ENCODE results near the gene ANAPC1. TPM values are rescaled to one million over a fixed set of nuclear protein-coding genes. Genes with fewer than 3 reads are reported as not detected.
"Not testable (repeated sequence)": the region's sequence is repeated elsewhere in the genome, so short reads cannot be mapped to it uniquely, and the experiment has no call there.

Gene ANAPC1
- total RNA-seq, 1 donor, result 48.1 TPM

- DNase-seq (ENCODE audit: insufficient read length, low spot score, missing footprints); H3K4me1 ChIP-seq (ENCODE audit: insufficient read depth, low read length); H3K9me3 ChIP-seq (ENCODE audit: low read depth, low read length); H3K4me3 ChIP-seq (ENCODE audit: insufficient read depth, low read length); H3K79me2 ChIP-seq (ENCODE audit: insufficient read depth, low read length); H3K4me2 ChIP-seq (ENCODE audit: insufficient read depth, low read length); H3K27ac ChIP-seq (ENCODE audit: low read depth, low read length); H3K36me3 ChIP-seq (ENCODE audit: insufficient read depth, low read length); H3K27me3 ChIP-seq (ENCODE audit: insufficient read depth, low read length); H2AFZ ChIP-seq (ENCODE audit: low read length); H4K20me1 ChIP-seq (ENCODE audit: insufficient read depth, low read length): not testable (repeated sequence)
Measured at GRCh38 chr2:111834221-111834620, 49.8 kb downstream of the ANAPC1 start.

GRCh38 chr2:111830479-111830878 lies 53.5 kb downstream of the ANAPC1 start:
- H3K9me3 ChIP-seq (ENCODE audit: low read depth, low read length); H2AFZ ChIP-seq (ENCODE audit: low read length); H3K79me2 ChIP-seq (ENCODE audit: insufficient read depth, low read length); H3K27me3 ChIP-seq (ENCODE audit: insufficient read depth, low read length); DNase-seq (ENCODE audit: insufficient read length, low spot score, missing footprints); H3K4me2 ChIP-seq (ENCODE audit: insufficient read depth, low read length); H4K20me1 ChIP-seq (ENCODE audit: insufficient read depth, low read length); H3K4me1 ChIP-seq (ENCODE audit: insufficient read depth, low read length); H3K4me3 ChIP-seq (ENCODE audit: insufficient read depth, low read length); H3K27ac ChIP-seq (ENCODE audit: low read depth, low read length); H3K36me3 ChIP-seq (ENCODE audit: insufficient read depth, low read length): not testable (repeated sequence)

- not testable (repeated sequence) for H4K20me1 ChIP-seq (ENCODE audit: insufficient read depth, low read length); H3K9me3 ChIP-seq (ENCODE audit: low read depth, low read length); H3K4me1 ChIP-seq (ENCODE audit: insufficient read depth, low read length); H3K27me3 ChIP-seq (ENCODE audit: insufficient read depth, low read length); H3K4me2 ChIP-seq (ENCODE audit: insufficient read depth, low read length); H2AFZ ChIP-seq (ENCODE audit: low read length); DNase-seq (ENCODE audit: insufficient read length, low spot score, missing footprints); H3K4me3 ChIP-seq (ENCODE audit: insufficient read depth, low read length); H3K36me3 ChIP-seq (ENCODE audit: insufficient read depth, low read length); H3K27ac ChIP-seq (ENCODE audit: low read depth, low read length); H3K79me2 ChIP-seq (ENCODE audit: insufficient read depth, low read length)
Measured at GRCh38 chr2:111828217-111828766, 55.7 kb downstream of the ANAPC1 start.

- H3K9me3 ChIP-seq (ENCODE audit: low read depth, low read length); H3K27me3 ChIP-seq (ENCODE audit: insufficient read depth, low read length); H3K79me2 ChIP-seq (ENCODE audit: insufficient read depth, low read length); H3K27ac ChIP-seq (ENCODE audit: low read depth, low read length); H3K4me3 ChIP-seq (ENCODE audit: insufficient read depth, low read length); H3K4me1 ChIP-seq (ENCODE audit: insufficient read depth, low read length); H4K20me1 ChIP-seq (ENCODE audit: insufficient read depth, low read length); H3K36me3 ChIP-seq (ENCODE audit: insufficient read depth, low read length); H2AFZ ChIP-seq (ENCODE audit: low read length); H3K4me2 ChIP-seq (ENCODE audit: insufficient read depth, low read length); DNase-seq (ENCODE audit: insufficient read length, low spot score, missing footprints): not testable (repeated sequence)
Measured at GRCh38 chr2:111812970-111813622, 70.9 kb downstream of the ANAPC1 start.

GRCh38 chr2:111790633-111791032 lies 93.4 kb downstream of the ANAPC1 start:
- H2AFZ ChIP-seq (ENCODE audit: low read length); H3K79me2 ChIP-seq (ENCODE audit: insufficient read depth, low read length); H3K36me3 ChIP-seq (ENCODE audit: insufficient read depth, low read length); H3K27ac ChIP-seq (ENCODE audit: low read depth, low read length); H3K9me3 ChIP-seq (ENCODE audit: low read depth, low read length); DNase-seq (ENCODE audit: insufficient read length, low spot score, missing footprints); H3K27me3 ChIP-seq (ENCODE audit: insufficient read depth, low read length); H3K4me2 ChIP-seq (ENCODE audit: insufficient read depth, low read length); H3K4me1 ChIP-seq (ENCODE audit: insufficient read depth, low read length); H4K20me1 ChIP-seq (ENCODE audit: insufficient read depth, low read length); H3K4me3 ChIP-seq (ENCODE audit: insufficient read depth, low read length): not testable (repeated sequence)

GRCh38 chr2:111784081-111784480 lies 99.9 kb downstream of the ANAPC1 start:
- not testable (repeated sequence) for H3K27me3 ChIP-seq (ENCODE audit: insufficient read depth, low read length); H3K27ac ChIP-seq (ENCODE audit: low read depth, low read length); H4K20me1 ChIP-seq (ENCODE audit: insufficient read depth, low read length); H3K9me3 ChIP-seq (ENCODE audit: low read depth, low read length); H3K4me2 ChIP-seq (ENCODE audit: insufficient read depth, low read length); DNase-seq (ENCODE audit: insufficient read length, low spot score, missing footprints); H3K79me2 ChIP-seq (ENCODE audit: insufficient read depth, low read length); H3K4me1 ChIP-seq (ENCODE audit: insufficient read depth, low read length); H2AFZ ChIP-seq (ENCODE audit: low read length); H3K36me3 ChIP-seq (ENCODE audit: insufficient read depth, low read length); H3K4me3 ChIP-seq (ENCODE audit: insufficient read depth, low read length)

GRCh38 chr2:111782195-111782594 lies 101.8 kb downstream of the ANAPC1 start:
- not testable (repeated sequence) for H4K20me1 ChIP-seq (ENCODE audit: insufficient read depth, low read length); H3K4me2 ChIP-seq (ENCODE audit: insufficient read depth, low read length); H3K27ac ChIP-seq (ENCODE audit: low read depth, low read length); H3K4me1 ChIP-seq (ENCODE audit: insufficient read depth, low read length); DNase-seq (ENCODE audit: insufficient read length, low spot score, missing footprints); H3K4me3 ChIP-seq (ENCODE audit: insufficient read depth, low read length); H3K36me3 ChIP-seq (ENCODE audit: insufficient read depth, low read length); H3K9me3 ChIP-seq (ENCODE audit: low read depth, low read length); H3K79me2 ChIP-seq (ENCODE audit: insufficient read depth, low read length); H3K27me3 ChIP-seq (ENCODE audit: insufficient read depth, low read length); H2AFZ ChIP-seq (ENCODE audit: low read length)

GRCh38 chr2:111781443-111782094 lies 102.4 kb downstream of the ANAPC1 start:
- H4K20me1 ChIP-seq (ENCODE audit: insufficient read depth, low read length); H3K27ac ChIP-seq (ENCODE audit: low read depth, low read length); H3K9me3 ChIP-seq (ENCODE audit: low read depth, low read length); H3K4me3 ChIP-seq (ENCODE audit: insufficient read depth, low read length); H2AFZ ChIP-seq (ENCODE audit: low read length); DNase-seq (ENCODE audit: insufficient read length, low spot score, missing footprints); H3K36me3 ChIP-seq (ENCODE audit: insufficient read depth, low read length); H3K79me2 ChIP-seq (ENCODE audit: insufficient read depth, low read length); H3K4me1 ChIP-seq (ENCODE audit: insufficient read depth, low read length); H3K4me2 ChIP-seq (ENCODE audit: insufficient read depth, low read length); H3K27me3 ChIP-seq (ENCODE audit: insufficient read depth, low read length): not testable (repeated sequence)

GRCh38 chr2:111777155-111777554 lies 106.8 kb downstream of the ANAPC1 start:
- H3K4me2 ChIP-seq (ENCODE audit: insufficient read depth, low read length); H3K79me2 ChIP-seq (ENCODE audit: insufficient read depth, low read length); H3K4me1 ChIP-seq (ENCODE audit: insufficient read depth, low read length); H3K27me3 ChIP-seq (ENCODE audit: insufficient read depth, low read length); H3K9me3 ChIP-seq (ENCODE audit: low read depth, low read length); H4K20me1 ChIP-seq (ENCODE audit: insufficient read depth, low read length); H3K27ac ChIP-seq (ENCODE audit: low read depth, low read length); H3K4me3 ChIP-seq (ENCODE audit: insufficient read depth, low read length); H3K36me3 ChIP-seq (ENCODE audit: insufficient read depth, low read length); H2AFZ ChIP-seq (ENCODE audit: low read length); DNase-seq (ENCODE audit: insufficient read length, low spot score, missing footprints): not testable (repeated sequence)
